Epithelial cell of proximal tubule (primary cell): ENCODE measurements around the gene MRPS5. TPM values are rescaled to one million over a fixed set of nuclear protein-coding genes. Genes with fewer than 3 reads are reported as not detected.

Experiments
- DNase-seq: peaks from one replicate; pipeline ENCODE4 v3.0.0-alpha.2; 2011; ENCODE audit warnings: low read depth
- H3K4me3 ChIP-seq: 2 replicates; pipeline ENCODE4 v1.5.1; 2011; ENCODE audit warnings: low read depth, mild to moderate bottlenecking, low read length
- CTCF ChIP-seq: conservative IDR thresholded peaks from 2 replicates; pipeline ENCODE4 v1.5.1; 2012; ENCODE audit warnings: low read depth, mild to moderate bottlenecking, low read length
- total RNA-seq: library from RNA; depleted of rRNA; stranded (reverse); fragments of >200 nt; gene quantifications from 2 replicates; pipeline ENCODE4 v1.2.3, GENCODE V29; 2015

The MRPS5 gene
- total RNA-seq, 1 donor from 2014 or later, result 67.7 TPM

GRCh38 chr2:95047629-95048510, 73.7 kb downstream of the MRPS5 start:
- no peak overlapping the region for H3K4me3 ChIP-seq
- TF ChIP-seq CTCF, result no peak
- DNase-seq, result no peak

- H3K4me3 ChIP-seq, result no peak overlapping the region
- TF ChIP-seq CTCF, result no peak
- no peak for DNase-seq
Measured at GRCh38 chr2:95046371-95047112, 75.1 kb downstream of the MRPS5 start.

GRCh38 chr2:95044601-95045000, 77.0 kb downstream of the MRPS5 start:
- no peak overlapping the region for H3K4me3 ChIP-seq
- no peak for DNase-seq
- TF ChIP-seq CTCF, result no peak

GRCh38 chr2:95043300-95044093, 78.1 kb downstream of the MRPS5 start:
- DNase-seq, result no peak
- no peak for TF ChIP-seq CTCF
- no peak overlapping the region for H3K4me3 ChIP-seq

- DNase-seq, result no peak
- H3K4me3 ChIP-seq, result no peak overlapping the region
- peak; percentile 36 for TF ChIP-seq CTCF
Measured at GRCh38 chr2:95042472-95043271, 78.9 kb downstream of the MRPS5 start.

- DNase-seq, result no peak
- H3K4me3 ChIP-seq, result no peak overlapping the region
- no peak for TF ChIP-seq CTCF
Measured at GRCh38 chr2:95041824-95042442, 79.7 kb downstream of the MRPS5 start.
